ENCODE data around the gene LGR6.

Gene LGR6

DNA sequence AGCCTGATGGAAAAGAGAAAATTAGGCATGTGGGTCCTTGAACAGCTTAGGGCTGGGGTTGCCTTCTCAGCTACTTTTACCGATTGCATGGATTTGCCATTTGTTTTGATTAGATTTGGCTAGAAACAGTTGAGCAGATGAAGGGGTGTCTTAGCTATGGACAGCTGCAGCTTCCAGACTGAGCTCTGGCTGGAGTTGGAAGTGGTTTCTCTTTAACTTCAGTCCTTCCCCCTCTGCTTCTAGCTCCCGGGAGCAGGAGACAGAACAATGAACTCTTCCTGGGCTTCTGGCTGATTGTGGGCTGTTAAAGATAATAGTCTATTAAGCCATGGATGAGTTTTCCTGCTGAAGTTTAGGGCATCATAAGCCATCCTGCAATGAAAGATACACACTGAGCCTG lies 97.4 kb downstream of the LGR6 start:
- DNase-seq (ENCODE audit: low read depth, low spot score): no peak
- TF ChIP-seq YY1 (IDR thresholded peaks at IDR 0.05; ENCODE audit: insufficient read depth, insufficient read length): no peak
- TF ChIP-seq SUZ12 (IDR thresholded peaks at IDR 0.05; ENCODE audit: extremely low read depth, insufficient read depth, insufficient read length): no peak
- TF ChIP-seq ZNF274 (IDR thresholded peaks at IDR 0.05; ENCODE audit: low read depth, low read length): no peak

DNA sequence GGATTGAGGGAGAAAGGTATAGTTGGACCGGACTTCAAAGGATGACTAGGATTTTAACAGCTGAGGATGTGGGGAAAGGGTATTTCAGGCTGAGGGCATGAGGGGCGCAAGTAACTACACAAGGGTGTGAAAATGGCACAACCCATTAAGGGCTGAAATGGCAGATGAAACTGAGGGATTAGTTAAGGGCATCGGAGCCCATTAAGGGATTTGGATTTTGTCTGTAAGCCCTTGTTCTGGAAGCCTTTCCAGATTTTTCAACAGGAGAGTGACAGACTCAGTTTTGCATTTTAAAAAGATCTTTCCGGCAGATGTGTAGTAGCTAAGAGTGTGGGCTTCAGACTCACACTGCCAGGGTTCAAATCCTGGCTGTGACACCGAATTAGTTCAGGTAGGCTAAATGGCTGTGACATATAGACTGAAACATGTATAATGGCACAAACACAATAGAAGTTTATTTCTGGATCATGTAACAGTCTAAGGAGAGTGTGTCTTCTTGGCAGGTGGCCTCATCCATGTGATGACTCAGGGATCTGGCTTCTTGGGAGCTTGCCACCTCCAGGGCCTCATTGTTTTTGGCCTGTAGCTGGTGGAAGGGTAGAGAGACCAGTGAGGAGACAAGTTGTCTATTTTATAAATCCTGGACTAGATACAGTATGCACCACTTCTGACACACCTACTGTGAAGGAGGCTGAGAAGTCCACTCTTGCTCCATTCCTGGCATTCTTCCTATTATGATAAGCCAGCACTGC lies 98.5 kb downstream of the LGR6 start:
- no peak for DNase-seq (ENCODE audit: low read depth, low spot score)
- Histone ChIP-seq H3K4me3 (ENCODE audit: insufficient read length, low read depth) (no peak overlapping the region), H3K36me3 (ENCODE audit: insufficient read depth, insufficient read length, low read length) (no peaks in the 10 kb centered on the region), H3K9me3 (ENCODE audit: insufficient read depth, low read length) (no peaks in the 10 kb centered on the region), H3K4me1 (ENCODE audit: insufficient read depth, insufficient read length) (no peaks in the 10 kb centered on the region), H3K27me3 (ENCODE audit: insufficient read depth, insufficient read length) (no peaks in the 10 kb centered on the region), H3K9ac (ENCODE audit: insufficient read length, low read depth) (no peak overlapping the region)
- TF ChIP-seq SUZ12 (IDR thresholded peaks at IDR 0.05; ENCODE audit: extremely low read depth, insufficient read depth, insufficient read length): no peak
- no peak for TF ChIP-seq ZNF274 (IDR thresholded peaks at IDR 0.05; ENCODE audit: low read depth, low read length)
- TF ChIP-seq YY1 (IDR thresholded peaks at IDR 0.05; ENCODE audit: insufficient read depth, insufficient read length): no peak

More for the DNA sequence above, 97.4 kb downstream of the LGR6 start:
- Histone ChIP-seq H3K4me1 (ENCODE audit: insufficient read depth, insufficient read length) (peaks cover 3% of the 10 kb centered on the region), H3K9ac (ENCODE audit: insufficient read length, low read depth) (no peak overlapping the region), H3K9me3 (ENCODE audit: insufficient read depth, low read length) (no peaks in the 10 kb centered on the region), H3K4me3 (ENCODE audit: insufficient read length, low read depth) (no peak overlapping the region), H3K36me3 (ENCODE audit: insufficient read depth, insufficient read length, low read length) (no peaks in the 10 kb centered on the region), H3K27me3 (ENCODE audit: insufficient read depth, insufficient read length) (no peaks in the 10 kb centered on the region)

DNA sequence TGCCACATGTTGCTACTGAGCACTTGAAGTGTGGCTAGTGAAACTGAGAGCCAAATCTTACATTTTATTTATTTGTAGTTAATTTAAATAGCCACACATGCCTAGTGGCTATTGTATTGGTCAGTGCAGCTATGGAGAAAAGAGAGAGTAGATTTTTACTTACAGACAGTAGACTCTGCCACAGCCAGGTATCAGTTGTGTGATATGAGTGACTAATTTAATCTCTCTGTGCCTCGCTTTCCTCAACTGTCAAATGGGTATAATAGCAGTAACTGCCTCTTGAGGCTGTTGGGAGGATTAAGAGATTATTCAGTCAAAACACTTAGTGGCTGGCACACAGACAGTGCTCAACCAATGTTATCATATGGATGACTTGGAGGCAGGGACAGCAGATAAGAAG lies 99.2 kb downstream of the LGR6 start:
- TF ChIP-seq SUZ12 (IDR thresholded peaks at IDR 0.05; ENCODE audit: extremely low read depth, insufficient read depth, insufficient read length): no peak
- no peaks in the 10 kb centered on the region for H3K4me1 ChIP-seq (ENCODE audit: insufficient read depth, insufficient read length)
- H3K36me3 ChIP-seq (ENCODE audit: insufficient read depth, insufficient read length, low read length): no peaks in the 10 kb centered on the region

DNA sequence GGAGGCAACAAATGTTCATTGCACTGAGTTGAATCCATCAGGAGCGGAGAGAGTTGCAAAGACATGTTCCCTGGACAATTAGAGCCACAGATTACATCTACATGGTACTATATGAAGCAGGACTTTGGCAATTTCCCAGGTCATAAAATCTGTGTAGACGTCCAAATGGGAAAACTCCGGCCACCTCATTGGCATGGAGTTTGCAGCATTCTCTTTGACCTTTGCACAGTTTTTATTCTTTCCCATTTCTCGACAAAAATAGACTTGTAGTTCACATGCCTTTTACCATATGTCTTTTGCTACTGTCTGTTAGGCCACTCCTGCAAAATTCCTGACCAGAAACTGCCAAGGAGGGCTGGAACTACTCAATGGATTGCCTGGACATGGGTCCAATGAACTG lies 100.0 kb downstream of the LGR6 start:
- no peaks in the 10 kb centered on the region for H3K9me3 ChIP-seq (ENCODE audit: insufficient read depth, low read length)
- no peaks in the 10 kb centered on the region for H3K27me3 ChIP-seq (ENCODE audit: insufficient read depth, insufficient read length)
- no peaks in the 10 kb centered on the region for H3K36me3 ChIP-seq (ENCODE audit: insufficient read depth, insufficient read length, low read length)
- H3K4me1 ChIP-seq (ENCODE audit: insufficient read depth, insufficient read length): no peaks in the 10 kb centered on the region
- no peak overlapping the region for H3K4me3 ChIP-seq (ENCODE audit: insufficient read length, low read depth)
- TF ChIP-seq ZNF274 (IDR thresholded peaks at IDR 0.05; ENCODE audit: low read depth, low read length) (no peak), YY1 (IDR thresholded peaks at IDR 0.05; ENCODE audit: insufficient read depth, insufficient read length) (no peak), SUZ12 (IDR thresholded peaks at IDR 0.05; ENCODE audit: extremely low read depth, insufficient read depth, insufficient read length) (no peak)
- DNase-seq (ENCODE audit: low read depth, low spot score): no peak
- H3K9ac ChIP-seq (ENCODE audit: insufficient read length, low read depth): no peak overlapping the region

More for the DNA sequence above, 99.2 kb downstream of the LGR6 start:
- no peak for DNase-seq (ENCODE audit: low read depth, low spot score)
- Histone ChIP-seq H3K9ac (ENCODE audit: insufficient read length, low read depth) (no peak overlapping the region), H3K27me3 (ENCODE audit: insufficient read depth, insufficient read length) (no peaks in the 10 kb centered on the region), H3K9me3 (ENCODE audit: insufficient read depth, low read length) (no peaks in the 10 kb centered on the region), H3K4me3 (ENCODE audit: insufficient read length, low read depth) (no peak overlapping the region)

DNA sequence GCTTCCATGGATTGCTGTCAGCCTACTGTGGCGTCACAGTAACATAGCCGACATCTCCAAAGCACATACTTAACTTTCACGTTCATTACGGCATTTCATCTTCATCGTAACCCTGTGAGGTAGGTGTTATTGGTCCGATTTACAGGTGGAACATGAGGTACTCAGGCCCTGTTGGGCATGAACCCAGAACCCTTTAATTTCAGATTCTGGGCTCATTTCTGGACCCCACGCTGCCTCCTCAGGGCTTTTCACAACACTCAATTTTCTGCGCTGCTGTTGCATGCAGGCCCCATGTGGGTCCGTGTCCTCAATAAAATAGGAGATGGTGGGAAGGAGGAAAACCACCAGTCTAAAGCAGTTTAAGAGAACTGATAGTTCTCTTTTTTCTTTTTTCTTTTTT lies 108.6 kb downstream of the LGR6 start:
- no peak overlapping the region for H3K9ac ChIP-seq (ENCODE audit: insufficient read length, low read depth)
- no peaks in the 10 kb centered on the region for H3K36me3 ChIP-seq (ENCODE audit: insufficient read depth, insufficient read length, low read length)
- no peak for DNase-seq (ENCODE audit: low read depth, low spot score)
- H3K27me3 ChIP-seq (ENCODE audit: insufficient read depth, insufficient read length): no peaks in the 10 kb centered on the region
- TF ChIP-seq ZNF274 (IDR thresholded peaks at IDR 0.05; ENCODE audit: low read depth, low read length) (no peak), YY1 (IDR thresholded peaks at IDR 0.05; ENCODE audit: insufficient read depth, insufficient read length) (no peak), SUZ12 (IDR thresholded peaks at IDR 0.05; ENCODE audit: extremely low read depth, insufficient read depth, insufficient read length) (no peak)
- no peaks in the 10 kb centered on the region for H3K4me1 ChIP-seq (ENCODE audit: insufficient read depth, insufficient read length)
- no peaks in the 10 kb centered on the region for H3K9me3 ChIP-seq (ENCODE audit: insufficient read depth, low read length)
- H3K4me3 ChIP-seq (ENCODE audit: insufficient read length, low read depth): no peak overlapping the region

DNA sequence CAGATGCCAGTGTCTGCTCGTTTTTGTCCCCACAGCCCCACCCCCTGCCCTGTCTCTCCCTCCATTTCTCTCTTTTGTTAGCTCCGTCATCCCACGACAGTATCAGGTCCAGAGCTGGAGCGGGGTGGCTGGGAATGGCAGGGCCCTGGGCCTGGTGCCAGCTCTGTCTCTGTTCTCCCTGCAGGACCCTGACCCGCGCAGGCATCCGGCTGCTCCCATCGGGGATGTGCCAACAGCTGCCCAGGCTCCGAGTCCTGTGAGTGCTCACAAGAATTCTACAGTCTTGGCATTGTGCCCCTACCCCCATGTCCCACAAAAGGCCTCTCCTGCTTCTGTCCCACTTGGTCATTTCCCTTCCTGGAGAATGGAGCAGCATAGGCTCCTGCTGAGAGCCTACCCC lies 110.8 kb downstream of the LGR6 start:
- Histone ChIP-seq H3K4me1 (ENCODE audit: insufficient read depth, insufficient read length) (no peaks in the 10 kb centered on the region), H3K36me3 (ENCODE audit: insufficient read depth, insufficient read length, low read length) (no peaks in the 10 kb centered on the region), H3K27me3 (ENCODE audit: insufficient read depth, insufficient read length) (no peaks in the 10 kb centered on the region), H3K9ac (ENCODE audit: insufficient read length, low read depth) (no peak overlapping the region), H3K9me3 (ENCODE audit: insufficient read depth, low read length) (no peaks in the 10 kb centered on the region), H3K4me3 (ENCODE audit: insufficient read length, low read depth) (no peak overlapping the region)
- TF ChIP-seq SUZ12 (IDR thresholded peaks at IDR 0.05; ENCODE audit: extremely low read depth, insufficient read depth, insufficient read length): no peak
- TF ChIP-seq YY1 (IDR thresholded peaks at IDR 0.05; ENCODE audit: insufficient read depth, insufficient read length): no peak
- no peak for TF ChIP-seq ZNF274 (IDR thresholded peaks at IDR 0.05; ENCODE audit: low read depth, low read length)
- no peak for DNase-seq (ENCODE audit: low read depth, low spot score)

DNA sequence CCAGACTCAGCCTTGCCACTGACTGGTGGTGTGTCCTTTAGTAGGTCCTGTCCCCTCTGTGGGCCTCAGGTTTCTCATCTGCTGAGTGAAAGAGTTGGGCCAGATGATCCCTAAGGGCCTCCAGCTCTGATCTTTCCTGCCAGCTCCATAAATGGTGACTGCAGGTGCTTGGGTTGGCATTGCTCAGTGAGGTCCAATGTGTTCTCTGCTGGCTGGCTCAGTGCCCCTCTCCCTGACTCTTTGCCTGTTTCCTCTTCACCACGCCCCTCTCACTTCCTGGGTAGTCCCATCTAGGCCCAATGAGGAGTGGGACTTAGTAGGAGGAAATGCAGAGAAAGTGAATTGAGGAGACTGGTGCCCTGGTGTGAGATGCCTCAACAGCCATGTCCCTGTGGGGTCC lies 111.6 kb downstream of the LGR6 start:
- no peaks in the 10 kb centered on the region for H3K27me3 ChIP-seq (ENCODE audit: insufficient read depth, insufficient read length)
- no peaks in the 10 kb centered on the region for H3K9me3 ChIP-seq (ENCODE audit: insufficient read depth, low read length)
- no peak overlapping the region for H3K9ac ChIP-seq (ENCODE audit: insufficient read length, low read depth)
- no peaks in the 10 kb centered on the region for H3K4me1 ChIP-seq (ENCODE audit: insufficient read depth, insufficient read length)
- no peak overlapping the region for H3K4me3 ChIP-seq (ENCODE audit: insufficient read length, low read depth)
- TF ChIP-seq YY1 (IDR thresholded peaks at IDR 0.05; ENCODE audit: insufficient read depth, insufficient read length): no peak
- no peak for TF ChIP-seq SUZ12 (IDR thresholded peaks at IDR 0.05; ENCODE audit: extremely low read depth, insufficient read depth, insufficient read length)
- TF ChIP-seq ZNF274 (IDR thresholded peaks at IDR 0.05; ENCODE audit: low read depth, low read length): no peak
- H3K36me3 ChIP-seq (ENCODE audit: insufficient read depth, insufficient read length, low read length): no peaks in the 10 kb centered on the region
- no peak for DNase-seq (ENCODE audit: low read depth, low spot score)

Measured in NT2/D1 (cell line).